Body of pancreas (tissue), 4 donors: ENCODE measurements around the gene TOP2B. TPM values are rescaled to one million over a fixed set of nuclear protein-coding genes. Genes with fewer than 3 reads are reported as not detected.

Experiments
- ATAC-seq: fragments of 150-250 bp; one replicate; pipeline ENCODE4 v1.9.1; 2016
- DNase-seq, 4 donors: peaks; one replicate each; pipeline ENCODE4 v3.0.0-alpha.2; 2019
- H3K27ac ChIP-seq, 4 donors: fragments of 200-600 bp; sonication (generic); 1 replicate in 3 of 4; 2 replicates in 1 of 4; pipeline versions ENCODE4 v1.5.1 to v1.6.1; 2016 to 2019; ENCODE audit warnings: mild to moderate bottlenecking in 1 of 4, mixed read lengths in 1 of 4, moderate library complexity in 1 of 4
- H3K27me3 ChIP-seq, 2 donors: fragments of 200-600 bp; sonication (generic); one replicate each; pipeline ENCODE4 v1.6.0; 2016; ENCODE audit warnings: mild to moderate bottlenecking in 1 of 2
- H3K36me3 ChIP-seq, 2 donors: fragments of 200-600 bp; sonication (generic); replicated peaks in 1 of 2; 2 replicates each; pipeline ENCODE4 v1.5.1; 2016; ENCODE audit warnings: low read depth in 2 of 2; ENCODE audit not compliant: insufficient read depth in 1 of 2
- H3K4me1 ChIP-seq: fragments of 200-600 bp; sonication (generic); one replicate; pipeline ENCODE4 v1.6.0; 2016
- H3K4me3 ChIP-seq, 2 donors: fragments of 200-600 bp; sonication (generic); 1 replicate in 1 of 2; 2 replicates in 1 of 2; pipeline ENCODE4 v1.5.1; 2016 to 2019
- H3K9me3 ChIP-seq, 3 donors: fragments of 200-600 bp; sonication (generic); 1 replicate in 2 of 3; 2 replicates in 1 of 3; pipeline ENCODE4 v1.5.1; 2016
- CTCF ChIP-seq, 7 experiments: fragments of 450-650 bp in 4 of 7; fragments of 200-600 bp in 3 of 7; sonication (generic) in 3 of 7; IDR thresholded peaks; one replicate each; pipeline ENCODE4 v1.5.1; 2016 to 2019; ENCODE audit warnings: antibody characterized with exemption in 7 of 7
- POLR2A ChIP-seq, 3 donors: fragments of 450-650 bp; IDR thresholded peaks; one replicate each; pipeline ENCODE4 v1.6.1; 2016; ENCODE audit warnings: antibody characterized with exemption in 3 of 3, mild to moderate bottlenecking in 2 of 3
- WGBS, 2 donors: methylation state at CpG; one replicate each; pipeline ENCODE4 v1.1.5; 2017; 5-methylcytosine and 5-hydroxymethylcytosine counted together
- intact Hi-C: fragments of 100-400 bp; cut with DNase I; formaldehyde crosslinking; loops from one replicate; pipeline ENCODE4 v1.15.1; 2023
- total RNA-seq, 2 donors: library from RNA; depleted of rRNA; stranded (reverse); fragments of >200 nt; gene quantifications; one replicate each; pipeline ENCODE4 v1.1.0, GENCODE V29; 2016

TOP2B gene
- total RNA-seq, 2 donors from 2014 or later, result 52.7 to 83.1 TPM

GRCh38 chr3:25648925-25649830 is 15.5 kb downstream of the TOP2B start:
- Histone ChIP-seq H3K27ac (no peak overlapping the region), H3K36me3 (no peaks in the 10 kb centered on the region), H3K27me3 (no peaks in the 10 kb centered on the region), H3K9me3 (no peaks in the 10 kb centered on the region), H3K4me3 (no peak overlapping the region), H3K4me1 (peaks cover 29% of the 10 kb centered on the region)
- ATAC-seq, result no peak
- intact Hi-C loops, result no loop called here
- DNase-seq, result no peak
- 46 to 56% methylated on average over 1 of the region's 1 CpG for WGBS, 2 donors
- TF ChIP-seq POLR2A (IDR thresholded peaks at IDR 0.05) (no peak), CTCF (IDR thresholded peaks at IDR 0.05) (no peak)

- TF ChIP-seq POLR2A (IDR thresholded peaks at IDR 0.05) (no peak), CTCF (IDR thresholded peaks at IDR 0.05) (peak; percentile 80 to 93 (median 89))
- H3K9me3 ChIP-seq, result no peaks in the 10 kb centered on the region
- ATAC-seq (peak; percentile 83), DNase-seq (peak; percentile 83 to 89 (median 86))
- no peaks in the 10 kb centered on the region for H3K36me3 ChIP-seq
- peaks cover 20% of the 10 kb centered on the region for H3K4me1 ChIP-seq
- intact Hi-C loops, result no loop called here
- H3K4me3 ChIP-seq, result no peak overlapping the region
- WGBS, 2 donors, result 35 to 44% methylated on average over 3 of the region's 3 CpGs
- H3K27ac ChIP-seq, result no peak overlapping the region
- no peaks in the 10 kb centered on the region for H3K27me3 ChIP-seq
These were observed 16.6 kb downstream of the TOP2B start for GRCh38 chr3:25648107-25648535.

GRCh38 chr3:25635038-25635437 is 29.7 kb downstream of the TOP2B start:
- 53 to 55% methylated on average over 3 of the region's 3 CpGs for WGBS, 2 donors
- no peak for TF ChIP-seq CTCF (IDR thresholded peaks at IDR 0.05)
- no peak for TF ChIP-seq POLR2A (IDR thresholded peaks at IDR 0.05)
- ATAC-seq (no peak), DNase-seq (no peak)
- Histone ChIP-seq H3K9me3 (no peaks in the 10 kb centered on the region), H3K4me1 (no peaks in the 10 kb centered on the region), H3K36me3 (peaks cover 0 to 14% of the 10 kb centered on the region in 2 donors), H3K27me3 (no peaks in the 10 kb centered on the region), H3K27ac (no peak overlapping the region), H3K4me3 (no peak overlapping the region)
- intact Hi-C loops, result no loop called here

GRCh38 chr3:25633919-25634318 is 30.8 kb downstream of the TOP2B start:
- intact Hi-C loops, result no loop called here
- H3K36me3 ChIP-seq, result peaks cover 5 to 21% of the 10 kb centered on the region in 2 donors
- no peaks in the 10 kb centered on the region for H3K9me3 ChIP-seq
- no peak for TF ChIP-seq POLR2A (IDR thresholded peaks at IDR 0.05)
- TF ChIP-seq CTCF (IDR thresholded peaks at IDR 0.05), result no peak
- H3K4me1 ChIP-seq, result no peaks in the 10 kb centered on the region
- no peak overlapping the region for H3K27ac ChIP-seq
- DNase-seq, result no peak
- no peaks in the 10 kb centered on the region for H3K27me3 ChIP-seq
- ATAC-seq, result no peak
- 90 to 92% methylated on average over 3 of the region's 3 CpGs for WGBS, 2 donors
- no peak overlapping the region for H3K4me3 ChIP-seq
